Measurements from ENCODE around the gene AGBL4.

DNA sequence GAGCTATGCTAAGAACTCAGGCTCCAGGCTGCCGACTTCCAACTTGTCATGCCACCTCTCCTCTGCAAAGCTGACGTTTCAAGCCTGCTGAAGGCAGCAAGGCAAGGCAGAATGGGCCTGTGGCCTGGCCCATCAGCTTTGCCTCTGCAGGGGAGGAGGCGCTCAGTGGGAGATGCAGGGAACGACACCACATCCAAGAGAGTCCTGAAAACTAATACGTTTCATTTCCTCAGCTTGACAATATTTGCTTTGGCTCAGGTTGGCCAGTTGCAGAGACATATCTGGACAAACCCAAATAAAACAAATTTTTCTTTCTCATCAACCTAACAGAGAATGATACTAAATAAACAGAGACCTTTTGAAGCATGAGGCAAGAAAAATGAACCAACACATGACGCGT lies 1282.4 kb downstream of the AGBL4 start:
- TF ChIP-seq, protein P1, sequence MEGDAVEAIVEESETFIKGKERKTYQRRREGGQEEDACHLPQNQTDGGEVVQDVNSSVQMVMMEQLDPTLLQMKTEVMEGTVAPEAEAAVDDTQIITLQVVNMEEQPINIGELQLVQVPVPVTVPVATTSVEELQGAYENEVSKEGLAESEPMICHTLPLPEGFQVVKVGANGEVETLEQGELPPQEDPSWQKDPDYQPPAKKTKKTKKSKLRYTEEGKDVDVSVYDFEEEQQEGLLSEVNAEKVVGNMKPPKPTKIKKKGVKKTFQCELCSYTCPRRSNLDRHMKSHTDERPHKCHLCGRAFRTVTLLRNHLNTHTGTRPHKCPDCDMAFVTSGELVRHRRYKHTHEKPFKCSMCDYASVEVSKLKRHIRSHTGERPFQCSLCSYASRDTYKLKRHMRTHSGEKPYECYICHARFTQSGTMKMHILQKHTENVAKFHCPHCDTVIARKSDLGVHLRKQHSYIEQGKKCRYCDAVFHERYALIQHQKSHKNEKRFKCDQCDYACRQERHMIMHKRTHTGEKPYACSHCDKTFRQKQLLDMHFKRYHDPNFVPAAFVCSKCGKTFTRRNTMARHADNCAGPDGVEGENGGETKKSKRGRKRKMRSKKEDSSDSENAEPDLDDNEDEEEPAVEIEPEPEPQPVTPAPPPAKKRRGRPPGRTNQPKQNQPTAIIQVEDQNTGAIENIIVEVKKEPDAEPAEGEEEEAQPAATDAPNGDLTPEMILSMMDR (IDR thresholded peaks at IDR 0.05), result no peak
- TF ChIP-seq POLR2A (IDR thresholded peaks at IDR 0.05) (no peak), POLR2AphosphoS5 (IDR thresholded peaks at IDR 0.05) (no peak)

Measured in breast epithelium (tissue), 3 donors.